RWPE2 (cell line): ENCODE measurements around the gene ARHGEF4.
A peak's percentile ranks its signal among the peaks of the same experiment; 100 is the strongest.

Experiments used
- ATAC-seq: fragments of 200-7000 bp; cut with Tn5 transposase; 3 replicates; pipeline ENCODE4 v1.9.1; 2021; ENCODE audit warnings: low read depth
- DNase-seq: peaks from one replicate; pipeline ENCODE4 v3.0.0-alpha.2; 2020; ENCODE audit warnings: low spot score
- H3K27ac ChIP-seq: fragments of 450-650 bp; 2 replicates; pipeline ENCODE4 v1.5.1; 2017; ENCODE audit warnings: mild to moderate bottlenecking; ENCODE audit not compliant: poor library complexity, severe bottlenecking
- H3K27me3 ChIP-seq: fragments of 250-450 bp; sonication (Bioruptor Pico); 2 replicates; pipeline ENCODE4 v1.5.1; 2021; ENCODE audit warnings: mild to moderate bottlenecking, moderate library complexity; ENCODE audit not compliant: insufficient read depth, poor library complexity, severe bottlenecking
- H3K36me3 ChIP-seq: fragments of 250-450 bp; sonication (Bioruptor Pico); 2 replicates; pipeline ENCODE4 v1.5.1; 2020; ENCODE audit warnings: low read depth, mild to moderate bottlenecking, moderate library complexity
- H3K4me1 ChIP-seq: fragments of 250-450 bp; sonication (Bioruptor Pico); 2 replicates; pipeline ENCODE4 v1.5.1; 2021; ENCODE audit warnings: mild to moderate bottlenecking, moderate library complexity; ENCODE audit not compliant: insufficient read depth, poor library complexity, severe bottlenecking
- H3K4me3 ChIP-seq: fragments of 250-450 bp; sonication (Bioruptor Pico); 2 replicates; pipeline ENCODE4 v1.5.1; 2021; ENCODE audit warnings: mild to moderate bottlenecking, moderate library complexity; ENCODE audit not compliant: severe bottlenecking
- H3K9me3 ChIP-seq: fragments of 250-450 bp; sonication (Bioruptor Pico); 2 replicates; pipeline ENCODE4 v1.5.1; 2021; ENCODE audit warnings: mild to moderate bottlenecking, moderate library complexity; ENCODE audit not compliant: severe bottlenecking
- CTCF ChIP-seq: fragments of 450-650 bp; IDR thresholded peaks from one replicate; pipeline ENCODE4 v1.5.1; 2017; ENCODE audit warnings: mild to moderate bottlenecking, moderate library complexity; ENCODE audit not compliant: poor library complexity, severe bottlenecking

ARHGEF4 gene

GRCh38 chr2:131011486-131011885, 174.8 kb downstream of the ARHGEF4 start:
- Histone ChIP-seq H3K36me3 (no peaks in the 10 kb centered on the region), H3K27me3 (no peaks in the 10 kb centered on the region), H3K4me1 (peaks cover 28% of the 10 kb centered on the region), H3K27ac (no peak overlapping the region), H3K4me3 (no peak overlapping the region), H3K9me3 (no peaks in the 10 kb centered on the region)
- TF ChIP-seq CTCF = no peak
- ATAC-seq (no peak), DNase-seq (no peak)

GRCh38 chr2:131014141-131014540, 177.4 kb downstream of the ARHGEF4 start:
- ATAC-seq (peak; percentile 31; the same call in 2 of the 3 replicates), DNase-seq (no peak)
- TF ChIP-seq CTCF = no peak
- Histone ChIP-seq H3K4me3 (no peak overlapping the region), H3K27ac (peak overlapping the region; percentile 98), H3K9me3 (no peaks in the 10 kb centered on the region), H3K4me1 (peaks cover 50% of the 10 kb centered on the region), H3K27me3 (no peaks in the 10 kb centered on the region), H3K36me3 (no peaks in the 10 kb centered on the region)

DNA sequence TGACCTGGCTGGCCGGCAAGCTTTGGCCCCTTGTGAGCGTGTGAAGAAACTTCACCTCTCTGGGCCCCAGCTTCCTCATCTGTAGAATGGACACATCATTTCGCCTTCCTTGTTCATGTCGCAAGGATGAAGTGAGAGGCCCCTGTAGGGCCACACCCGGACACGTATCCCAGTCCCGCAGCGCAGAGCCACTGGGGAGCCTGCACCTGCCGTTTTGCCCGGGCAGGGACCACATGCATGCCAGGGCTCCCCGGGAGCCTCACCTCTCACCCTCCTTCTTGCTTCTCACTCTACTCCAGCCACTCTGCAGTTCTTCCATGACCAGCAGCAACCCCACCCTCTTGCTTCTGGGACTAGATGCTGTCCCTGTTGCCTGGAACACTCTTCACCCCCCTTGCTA, 179.1 kb downstream of the ARHGEF4 start:
- no peaks in the 10 kb centered on the region for H3K9me3 ChIP-seq
- ATAC-seq (no peak), DNase-seq (no peak)
- H3K36me3 ChIP-seq = no peaks in the 10 kb centered on the region
- H3K4me3 ChIP-seq = no peak overlapping the region
- peaks cover 50% of the 10 kb centered on the region for H3K4me1 ChIP-seq
- no peak for TF ChIP-seq CTCF
- peak overlapping the region; percentile 98 for H3K27ac ChIP-seq
- no peaks in the 10 kb centered on the region for H3K27me3 ChIP-seq

GRCh38 chr2:131016826-131017741, 180.4 kb downstream of the ARHGEF4 start:
- peak overlapping the region; percentile 12 for H3K4me3 ChIP-seq
- peak overlapping the region; percentile 98 for H3K27ac ChIP-seq
- no peaks in the 10 kb centered on the region for H3K36me3 ChIP-seq
- DNase-seq (peak; percentile 92), ATAC-seq (peak; percentile 91)
- H3K9me3 ChIP-seq = no peaks in the 10 kb centered on the region
- TF ChIP-seq CTCF = peak; percentile 41
- H3K4me1 ChIP-seq = peaks cover 50% of the 10 kb centered on the region
- H3K27me3 ChIP-seq = no peaks in the 10 kb centered on the region

GRCh38 chr2:131022731-131023130, 186.0 kb downstream of the ARHGEF4 start:
- H3K27me3 ChIP-seq = no peaks in the 10 kb centered on the region
- no peaks in the 10 kb centered on the region for H3K36me3 ChIP-seq
- no peaks in the 10 kb centered on the region for H3K9me3 ChIP-seq
- ATAC-seq = no peak
- peak overlapping the region; percentile 59 for H3K27ac ChIP-seq
- TF ChIP-seq CTCF = no peak
- H3K4me1 ChIP-seq = peaks cover 29% of the 10 kb centered on the region
- no peak overlapping the region for H3K4me3 ChIP-seq
- DNase-seq = no peak
